Measurements from ENCODE around the gene IRX4. TPM values are rescaled to one million over a fixed set of nuclear protein-coding genes. Genes with fewer than 3 reads are reported as not detected.

IRX4 gene
- total RNA-seq, 1 donor from 2014 or later = not detected

GRCh38 chr5:1877103-1878049 is 5.3 kb downstream of the IRX4 start:
- TF ChIP-seq CTCF (IDR thresholded peaks at IDR 0.05; ENCODE audit: unreplicated experiment) = no peak
- Mint-ChIP-seq H3K9me3 (no peaks in the 10 kb centered on the region), H3K27ac (no peak overlapping the region)

GRCh38 chr5:1876660-1877064 is 6.1 kb downstream of the IRX4 start:
- Mint-ChIP-seq H3K36me3 (no peaks in the 10 kb centered on the region), H3K9me3 (no peaks in the 10 kb centered on the region), H3K4me1 (peaks cover 8% of the 10 kb centered on the region), H3K27me3 (ENCODE audit: low read depth) (peaks cover 85% of the 10 kb centered on the region), H3K27ac (no peak overlapping the region), H3K4me3 (no peak overlapping the region)
- DNase-seq (ENCODE audit: low spot score in 2 of 2, unreplicated experiment in 2 of 2) = no peak
- no peak for TF ChIP-seq CTCF (IDR thresholded peaks at IDR 0.05; ENCODE audit: unreplicated experiment)

More at GRCh38 chr5:1877103-1878049, 5.3 kb downstream of the IRX4 start:
- no peak for DNase-seq (ENCODE audit: low spot score in 2 of 2, unreplicated experiment in 2 of 2)
- Mint-ChIP-seq H3K4me1 (peaks cover 8% of the 10 kb centered on the region), H3K36me3 (no peaks in the 10 kb centered on the region), H3K4me3 (no peak overlapping the region), H3K27me3 (ENCODE audit: low read depth) (peaks cover 90% of the 10 kb centered on the region)

GRCh38 chr5:1875843-1876659 is 6.7 kb downstream of the IRX4 start:
- no peaks in the 10 kb centered on the region for H3K9me3 Mint-ChIP-seq
- peaks cover 79% of the 10 kb centered on the region for H3K27me3 Mint-ChIP-seq (ENCODE audit: low read depth)
- no peak overlapping the region for H3K27ac Mint-ChIP-seq
- H3K4me3 Mint-ChIP-seq = peak overlapping the region; percentile 20
- no peaks in the 10 kb centered on the region for H3K36me3 Mint-ChIP-seq
- peaks cover 8% of the 10 kb centered on the region for H3K4me1 Mint-ChIP-seq
- no peak for TF ChIP-seq CTCF (IDR thresholded peaks at IDR 0.05; ENCODE audit: unreplicated experiment)
- DNase-seq (ENCODE audit: low spot score in 2 of 2, unreplicated experiment in 2 of 2) = no peak

GRCh38 chr5:1875281-1875842 is 7.4 kb downstream of the IRX4 start:
- H3K9me3 Mint-ChIP-seq = no peaks in the 10 kb centered on the region
- H3K27me3 Mint-ChIP-seq (ENCODE audit: low read depth) = peaks cover 73% of the 10 kb centered on the region
- TF ChIP-seq CTCF (IDR thresholded peaks at IDR 0.05; ENCODE audit: unreplicated experiment) = no peak
- H3K4me1 Mint-ChIP-seq = peaks cover 8% of the 10 kb centered on the region
- H3K27ac Mint-ChIP-seq = no peak overlapping the region
- DNase-seq (ENCODE audit: low spot score in 2 of 2, unreplicated experiment in 2 of 2) = no peak
- no peaks in the 10 kb centered on the region for H3K36me3 Mint-ChIP-seq
- H3K4me3 Mint-ChIP-seq = no peak overlapping the region

GRCh38 chr5:1874771-1875220 is 7.9 kb downstream of the IRX4 start:
- TF ChIP-seq CTCF (IDR thresholded peaks at IDR 0.05; ENCODE audit: unreplicated experiment) = no peak
- Mint-ChIP-seq H3K27me3 (ENCODE audit: low read depth) (peaks cover 67% of the 10 kb centered on the region), H3K27ac (no peak overlapping the region), H3K36me3 (no peaks in the 10 kb centered on the region), H3K4me3 (no peak overlapping the region), H3K9me3 (no peaks in the 10 kb centered on the region), H3K4me1 (peaks cover 8% of the 10 kb centered on the region)
- DNase-seq (ENCODE audit: low spot score in 2 of 2, unreplicated experiment in 2 of 2) = no peak

Measured in mesothelial cell of epicardium (in vitro differentiated cells).